ENCODE measurements around the gene TECTB.

Gene TECTB

DNA sequence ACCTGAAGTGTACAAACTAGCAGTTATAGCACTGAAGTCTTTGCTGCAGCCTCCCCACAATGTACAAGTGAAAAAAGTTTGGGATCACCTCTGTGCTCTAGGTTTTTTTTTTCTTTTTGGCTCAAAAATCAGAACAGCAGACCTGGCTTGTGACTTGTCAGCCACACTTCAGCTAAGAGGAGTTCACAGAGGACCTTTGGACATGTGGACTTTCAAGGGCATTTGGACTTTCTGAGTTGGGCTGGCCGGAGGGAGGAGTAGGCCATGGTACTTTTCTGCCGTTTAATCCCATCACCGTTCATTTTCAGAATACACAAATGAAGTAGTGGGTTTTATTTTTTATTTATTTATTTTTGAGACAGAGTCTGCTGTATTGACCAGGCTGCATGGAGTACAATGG is 68.8 kb downstream of the TECTB start:
- no peak for TF ChIP-seq CTCF (IDR thresholded peaks at IDR 0.05; ENCODE audit: poor library complexity, severe bottlenecking)
- H3K36me3 ChIP-seq (ENCODE audit: low read depth), result no peaks in the 10 kb centered on the region
- no peak overlapping the region for H3K27ac ChIP-seq (ENCODE audit: poor library complexity, severe bottlenecking)
- H3K4me3 ChIP-seq (ENCODE audit: severe bottlenecking), result no peak overlapping the region
- ATAC-seq (ENCODE audit: low read depth) (no peak), DNase-seq (ENCODE audit: low spot score) (no peak)
- H3K4me1 ChIP-seq (ENCODE audit: insufficient read depth, poor library complexity, severe bottlenecking), result no peaks in the 10 kb centered on the region
- H3K9me3 ChIP-seq (ENCODE audit: severe bottlenecking), result no peaks in the 10 kb centered on the region
- H3K27me3 ChIP-seq (ENCODE audit: insufficient read depth, poor library complexity, severe bottlenecking), result no peaks in the 10 kb centered on the region

DNA sequence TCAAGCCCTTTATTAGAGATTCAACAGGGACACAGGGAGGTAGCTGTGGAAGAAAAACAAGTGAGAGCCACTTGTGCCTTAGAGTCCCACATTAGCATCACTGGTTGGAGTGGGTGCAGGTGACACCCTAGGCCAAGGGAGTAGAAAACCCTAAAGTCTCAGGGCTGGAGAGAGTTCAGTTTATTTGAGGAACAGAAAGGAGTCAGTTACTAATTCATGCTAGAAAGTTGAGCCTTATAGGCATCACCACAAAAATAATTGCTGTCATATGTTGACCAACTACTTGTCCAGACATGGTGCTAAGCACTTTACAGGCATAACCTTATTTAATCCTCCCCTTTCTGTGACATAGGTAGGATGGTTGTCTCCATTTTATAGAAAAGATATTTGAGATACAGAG is 69.8 kb downstream of the TECTB start:
- Histone ChIP-seq H3K27me3 (ENCODE audit: insufficient read depth, poor library complexity, severe bottlenecking) (no peaks in the 10 kb centered on the region), H3K4me1 (ENCODE audit: insufficient read depth, poor library complexity, severe bottlenecking) (no peaks in the 10 kb centered on the region), H3K36me3 (ENCODE audit: low read depth) (no peaks in the 10 kb centered on the region), H3K9me3 (ENCODE audit: severe bottlenecking) (no peaks in the 10 kb centered on the region), H3K4me3 (ENCODE audit: severe bottlenecking) (no peak overlapping the region), H3K27ac (ENCODE audit: poor library complexity, severe bottlenecking) (no peak overlapping the region)
- ATAC-seq (ENCODE audit: low read depth), result no peak
- TF ChIP-seq CTCF (IDR thresholded peaks at IDR 0.05; ENCODE audit: poor library complexity, severe bottlenecking), result no peak
- DNase-seq (ENCODE audit: low spot score), result no peak

Data from RWPE2 (cell line).